Measurements from ENCODE around the gene ABLIM2.
A peak's percentile ranks its signal among the peaks of the same experiment; 100 is the strongest.

Gene ABLIM2

GRCh38 chr4:8081621-8082516 lies 76.7 kb downstream of the ABLIM2 start:
- no peak for DNase-seq

- no peak for DNase-seq
Observed at GRCh38 chr4:8081171-8081570, 77.4 kb downstream of the ABLIM2 start.

- DNase-seq, result no peak
Observed at GRCh38 chr4:8080754-8081065, 77.9 kb downstream of the ABLIM2 start.

- no peak for DNase-seq
Observed at GRCh38 chr4:8079916-8080753, 78.5 kb downstream of the ABLIM2 start.

GRCh38 chr4:8079031-8079885 lies 79.4 kb downstream of the ABLIM2 start:
- no peak for DNase-seq

- no peak for DNase-seq
Observed at GRCh38 chr4:8078610-8079015, 80.0 kb downstream of the ABLIM2 start.

- DNase-seq, result no peak
Observed at GRCh38 chr4:8078109-8078494, 80.5 kb downstream of the ABLIM2 start.

GRCh38 chr4:8077181-8078108 lies 81.2 kb downstream of the ABLIM2 start:
- peak; percentile 8 for DNase-seq

GRCh38 chr4:8076023-8076422 lies 82.6 kb downstream of the ABLIM2 start:
- DNase-seq, result no peak

GRCh38 chr4:8073206-8073863 lies 85.3 kb downstream of the ABLIM2 start:
- DNase-seq, result no peak

- no peak for DNase-seq
Observed at GRCh38 chr4:8072235-8072968, 86.2 kb downstream of the ABLIM2 start.

- DNase-seq, result no peak
Observed at GRCh38 chr4:8071766-8072165, 86.8 kb downstream of the ABLIM2 start.

GRCh38 chr4:8070736-8071718 lies 87.6 kb downstream of the ABLIM2 start:
- no peak for DNase-seq

- no peak for DNase-seq
Observed at GRCh38 chr4:8069102-8069752, 89.4 kb downstream of the ABLIM2 start.

- DNase-seq, result no peak
Observed at GRCh38 chr4:8067945-8068896, 90.4 kb downstream of the ABLIM2 start.

- DNase-seq, result no peak
Observed at GRCh38 chr4:8067274-8067936, 91.2 kb downstream of the ABLIM2 start.

- DNase-seq, result no peak
Observed at GRCh38 chr4:8066336-8066931, 92.2 kb downstream of the ABLIM2 start.
